HG02973 (cell line): ENCODE results near the gene BBS5.
"Not testable (repeated sequence)": the region's sequence is repeated elsewhere in the genome, so short reads cannot be mapped to it uniquely, and the experiment has no call there.

Experiments
- ATAC-seq: cut with Tn5 transposase; IDR thresholded peaks from one replicate; pipeline ENCODE4 v1.9.1; 2021; ENCODE audit warnings: moderate library complexity; ENCODE audit not compliant: unreplicated experiment

BBS5 gene

DNA sequence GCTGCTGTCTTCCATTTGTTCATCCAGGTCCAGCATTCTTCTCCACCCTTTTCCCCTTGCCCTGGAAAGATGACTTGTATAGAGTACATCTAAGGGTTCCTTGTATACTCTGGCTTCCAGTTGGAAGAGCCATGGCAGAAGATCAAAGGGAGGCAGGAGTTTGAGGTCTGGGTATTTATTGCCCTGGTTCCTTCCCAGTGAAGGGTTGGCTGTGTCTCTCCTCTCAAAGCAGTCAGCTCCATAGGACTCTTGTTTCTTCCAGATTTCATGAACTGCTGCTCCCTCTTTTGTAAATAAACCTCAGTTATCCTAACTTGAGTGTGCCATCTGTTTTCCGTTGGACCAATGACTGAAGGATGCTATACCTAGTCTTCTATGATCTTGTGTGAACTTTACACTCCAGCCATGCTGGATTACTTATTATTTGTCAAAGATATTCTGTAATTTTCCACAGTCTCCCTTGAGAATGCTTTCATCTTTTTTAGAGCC lies 6.4 kb downstream of the BBS5 start:
- no peak for ATAC-seq

DNA sequence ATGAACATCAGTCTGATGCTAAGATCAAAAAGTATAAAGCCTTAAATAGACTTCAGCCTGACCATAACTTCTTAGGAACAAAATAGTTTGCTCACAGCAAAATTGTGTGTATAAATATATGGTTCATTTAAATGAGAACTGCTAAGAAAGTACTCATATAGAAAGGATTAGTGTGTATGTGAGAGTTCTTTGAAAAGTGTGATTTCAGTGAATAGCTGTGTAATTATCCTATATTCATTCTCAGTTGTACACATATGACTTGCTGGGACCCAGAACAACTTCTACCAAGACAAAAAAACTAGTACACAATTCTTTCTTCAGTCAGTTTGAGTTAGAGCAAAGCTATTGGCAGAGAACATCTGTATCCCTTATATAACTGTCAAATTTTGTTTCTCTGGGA lies 7.2 kb downstream of the BBS5 start:
- ATAC-seq = no peak

DNA sequence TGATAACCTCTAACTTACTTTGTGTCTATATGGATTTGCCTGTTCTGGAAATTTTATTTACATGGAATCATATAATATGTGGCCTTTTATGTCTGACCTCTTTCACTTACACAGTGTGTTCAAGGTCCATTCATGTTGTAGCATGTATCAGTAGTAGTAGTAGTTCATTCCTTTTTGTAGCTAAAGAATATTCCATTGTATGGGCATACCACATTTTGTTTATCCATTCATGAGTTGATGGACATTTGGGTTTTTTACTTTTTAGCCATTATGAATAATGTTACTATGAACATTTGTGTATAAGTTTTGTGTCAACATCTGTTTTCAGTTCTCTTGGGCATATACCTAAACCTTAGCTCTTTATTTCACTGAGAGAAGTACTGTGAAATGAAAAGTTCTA lies 11.5 kb downstream of the BBS5 start:
- ATAC-seq = no peak

DNA sequence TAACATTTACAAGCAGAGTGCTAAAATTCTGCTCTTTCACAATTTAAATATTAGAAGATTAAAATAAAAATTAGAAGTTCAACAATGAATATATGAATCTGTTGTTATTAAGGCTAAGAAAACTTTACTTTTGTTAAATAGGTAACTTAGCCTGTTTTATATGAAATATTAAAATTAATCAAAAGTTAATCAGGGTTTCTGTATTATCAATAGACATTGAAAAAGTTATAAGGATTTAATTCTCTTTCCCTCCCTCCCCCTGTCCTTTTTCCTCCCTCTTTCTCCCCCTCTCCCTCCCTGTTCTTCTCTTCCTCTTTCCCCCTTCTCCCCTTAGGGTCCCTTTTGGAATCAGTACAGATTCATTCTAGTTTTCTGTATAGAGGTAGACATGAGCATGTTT lies 12.1 kb downstream of the BBS5 start:
- ATAC-seq = no peak

DNA sequence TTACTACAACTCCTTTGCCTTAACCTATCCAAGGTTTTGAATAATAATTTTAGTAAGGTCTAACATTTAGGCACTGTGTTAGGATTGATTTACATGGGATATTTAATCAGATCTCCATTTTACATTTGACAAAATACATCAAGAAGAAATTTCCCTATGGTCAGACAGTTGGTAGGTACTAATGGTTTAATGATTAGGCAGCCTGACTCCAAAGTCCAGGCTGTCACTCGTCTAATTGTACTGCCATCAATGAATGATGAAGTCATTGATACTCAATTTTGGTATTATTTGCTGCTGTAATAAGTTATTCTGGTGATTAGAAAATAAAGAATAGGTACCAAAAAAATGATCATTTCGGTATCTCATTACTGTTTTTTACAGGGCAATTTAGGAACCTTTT lies 14.1 kb downstream of the BBS5 start:
- ATAC-seq = no peak

DNA sequence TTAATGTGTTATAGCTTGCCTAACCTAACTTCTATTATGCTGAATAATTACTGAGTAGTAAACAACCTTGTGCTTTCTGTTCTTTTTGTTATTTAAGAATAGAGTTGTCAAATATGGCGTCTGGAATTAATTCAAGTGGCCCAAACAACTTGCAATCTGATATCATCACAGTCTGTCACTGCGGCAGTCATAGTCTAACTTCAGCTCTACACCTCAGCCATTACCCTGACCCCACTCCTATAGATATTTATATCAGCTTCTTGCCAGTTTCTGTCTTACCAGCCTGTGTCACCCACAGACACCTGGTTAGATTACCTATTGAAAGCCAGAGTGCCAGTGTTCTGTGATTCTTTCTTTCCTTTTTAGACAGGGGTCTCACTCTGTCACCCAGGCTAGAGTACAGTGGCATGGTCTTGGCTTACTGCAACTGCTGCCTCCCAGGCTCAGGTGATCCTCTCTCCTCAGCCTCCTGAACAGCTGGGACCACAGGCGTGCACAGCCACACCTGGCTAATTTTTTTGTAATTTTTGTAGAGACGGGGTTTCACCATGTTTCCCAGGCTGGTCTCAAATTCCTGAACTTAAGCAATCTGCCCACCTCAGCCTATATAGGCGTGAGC lies 16.1 kb downstream of the BBS5 start:
- no peak for ATAC-seq

DNA sequence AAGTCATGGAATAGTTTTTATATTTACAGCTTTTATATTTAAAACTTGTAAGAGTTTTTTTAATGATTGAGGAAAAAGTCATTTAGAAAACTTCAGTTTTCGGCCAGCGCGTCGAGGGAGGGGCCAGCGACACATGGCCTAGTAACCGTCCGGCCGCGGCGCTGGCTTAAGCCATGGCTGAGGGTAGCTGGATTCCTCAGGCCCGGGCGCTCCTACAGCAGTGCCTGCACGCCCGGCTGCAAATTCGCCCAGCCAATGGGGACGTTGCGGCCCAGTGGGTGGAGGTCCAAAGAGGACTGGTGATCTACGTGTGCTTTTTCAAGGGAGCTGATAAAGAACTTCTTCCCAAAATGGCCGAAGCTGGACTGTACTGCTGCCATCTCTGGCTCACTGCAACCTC lies 25.4 kb downstream of the BBS5 start:
- ATAC-seq = no peak

DNA sequence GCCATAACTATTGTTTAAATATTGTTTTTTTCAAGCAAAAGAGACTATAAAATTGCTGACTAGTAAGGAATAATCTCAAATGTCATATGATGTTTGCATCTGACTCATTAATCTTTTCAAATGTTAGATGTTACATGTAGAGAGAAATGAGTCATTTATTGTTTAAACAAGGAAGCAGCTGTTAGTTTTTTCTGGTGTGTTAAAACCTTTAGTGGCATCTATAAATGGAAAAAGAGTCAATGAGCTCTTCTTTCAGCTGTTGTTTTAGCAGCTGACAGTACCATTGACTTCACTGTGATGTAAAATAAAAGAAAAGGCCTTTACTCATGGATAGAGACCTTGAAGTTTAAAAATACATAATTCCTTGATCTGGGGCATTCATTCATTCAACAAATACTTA lies 28.4 kb downstream of the BBS5 start:
- no peak for ATAC-seq

DNA sequence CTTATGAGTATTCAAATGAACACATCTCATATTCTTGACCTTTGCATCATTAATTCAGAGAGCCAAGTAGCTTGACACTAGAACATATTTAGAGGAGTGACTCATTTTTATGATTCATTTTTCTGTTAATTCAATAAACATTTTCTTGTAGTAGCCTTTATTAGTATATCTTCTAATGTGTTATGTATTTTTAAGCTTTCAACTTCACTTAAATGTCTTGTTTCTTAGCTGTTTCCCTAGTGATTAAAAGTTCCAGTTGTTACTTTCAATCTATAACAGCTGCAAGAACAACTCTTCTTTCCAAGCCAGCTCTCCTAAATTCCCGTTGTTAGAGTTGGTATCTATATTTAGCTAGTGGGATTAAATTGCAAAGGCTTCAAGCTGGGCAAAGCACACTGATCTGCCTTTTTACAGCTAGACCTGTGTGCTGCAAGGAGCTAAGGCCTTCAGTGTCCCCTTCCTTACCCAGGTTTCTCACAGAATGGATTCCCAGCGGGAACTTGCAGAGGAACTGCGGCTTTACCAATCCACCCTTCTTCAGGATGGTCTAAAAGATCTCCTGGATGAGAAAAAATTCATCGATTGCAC lies 30.1 kb downstream of the BBS5 start, which contains the start of gene KLHL41:
TSS of gene KLHL41 (plus strand) at position 405 of the 588 bp plus-strand sequence. CDS start at position 482, 77 bp downstream.
- no peak for ATAC-seq

DNA sequence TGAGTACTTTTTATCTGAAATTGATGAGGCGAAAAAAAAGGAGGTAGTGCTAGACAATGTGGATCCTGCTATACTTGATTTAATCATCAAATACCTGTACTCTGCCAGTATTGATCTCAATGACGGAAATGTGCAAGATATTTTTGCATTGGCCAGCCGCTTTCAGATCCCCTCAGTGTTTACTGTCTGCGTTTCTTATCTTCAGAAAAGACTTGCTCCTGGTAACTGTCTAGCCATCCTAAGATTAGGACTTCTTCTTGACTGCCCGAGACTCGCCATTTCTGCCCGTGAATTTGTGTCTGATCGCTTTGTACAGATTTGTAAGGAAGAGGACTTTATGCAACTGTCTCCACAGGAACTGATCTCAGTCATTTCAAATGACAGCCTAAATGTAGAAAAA lies 30.7 kb downstream of the BBS5 start:
- ATAC-seq = no peak

DNA sequence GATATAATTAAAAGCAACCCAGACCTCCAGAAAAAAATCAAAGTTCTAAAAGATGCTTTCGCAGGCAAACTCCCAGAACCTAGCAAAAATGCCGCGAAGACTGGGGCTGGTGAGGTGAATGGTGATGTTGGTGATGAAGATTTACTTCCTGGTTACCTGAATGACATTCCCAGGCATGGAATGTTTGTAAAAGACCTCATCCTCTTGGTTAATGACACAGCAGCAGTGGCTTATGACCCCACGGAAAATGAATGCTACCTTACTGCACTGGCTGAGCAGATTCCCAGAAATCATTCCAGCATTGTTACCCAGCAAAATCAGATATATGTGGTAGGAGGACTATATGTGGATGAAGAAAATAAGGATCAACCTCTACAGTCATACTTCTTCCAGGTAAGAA lies 31.2 kb downstream of the BBS5 start:
- ATAC-seq = no peak

DNA sequence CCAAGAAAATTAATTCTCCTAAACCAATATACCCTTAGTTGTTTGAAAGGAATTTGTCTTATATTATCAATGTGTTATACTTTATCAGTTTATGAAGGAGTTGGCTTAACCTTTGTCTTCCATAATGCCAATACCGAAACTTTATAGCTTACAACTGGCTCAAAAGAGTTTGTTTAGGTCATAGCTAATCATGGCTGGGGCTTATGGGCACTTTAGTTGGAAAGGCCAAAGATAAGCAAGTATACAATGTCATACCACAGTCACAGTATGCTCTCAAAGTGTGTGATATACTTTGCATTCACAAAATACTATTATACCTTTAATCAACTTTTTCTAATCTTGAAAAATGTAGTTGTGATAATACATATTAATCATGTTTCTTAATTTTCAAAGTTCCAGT lies 32.5 kb downstream of the BBS5 start:
- no peak for ATAC-seq

DNA sequence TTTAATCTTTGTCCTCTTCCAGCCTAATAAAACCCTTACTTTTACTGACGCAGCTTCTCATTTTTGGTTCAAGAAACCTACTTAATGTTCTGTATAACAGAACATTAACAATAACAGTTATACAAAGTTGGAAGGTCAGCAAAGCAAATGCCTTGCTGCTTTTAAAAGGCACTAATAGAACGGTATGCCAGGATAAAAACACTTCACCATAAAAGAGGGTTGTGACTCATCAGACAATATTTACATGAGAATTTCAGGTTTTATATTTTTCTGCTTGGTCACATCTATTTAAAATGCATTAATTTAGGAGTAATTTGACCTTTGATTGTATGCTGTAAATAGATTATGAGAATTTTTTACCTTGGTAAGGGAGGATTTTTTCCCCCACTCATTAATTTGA lies 33.2 kb downstream of the BBS5 start:
- ATAC-seq = no peak

DNA sequence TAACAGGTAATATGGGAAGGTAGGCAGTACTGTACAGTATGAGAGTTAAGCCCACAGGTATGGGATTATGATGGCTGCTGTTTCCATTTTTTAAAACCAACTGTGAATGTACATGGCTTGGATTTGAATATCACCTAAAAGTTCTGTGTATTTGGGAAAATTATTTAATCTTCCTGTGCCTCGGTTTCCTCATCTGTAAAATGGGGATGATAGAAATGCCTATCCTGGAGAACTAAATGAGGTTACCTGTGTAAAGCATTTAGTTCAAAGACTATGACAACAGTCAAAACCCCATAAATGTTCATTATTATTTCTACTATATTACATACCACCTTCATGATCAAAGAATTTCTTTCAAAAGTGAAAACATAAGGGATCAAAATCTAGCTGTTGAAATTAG lies 33.8 kb downstream of the BBS5 start:
- no peak for ATAC-seq

DNA sequence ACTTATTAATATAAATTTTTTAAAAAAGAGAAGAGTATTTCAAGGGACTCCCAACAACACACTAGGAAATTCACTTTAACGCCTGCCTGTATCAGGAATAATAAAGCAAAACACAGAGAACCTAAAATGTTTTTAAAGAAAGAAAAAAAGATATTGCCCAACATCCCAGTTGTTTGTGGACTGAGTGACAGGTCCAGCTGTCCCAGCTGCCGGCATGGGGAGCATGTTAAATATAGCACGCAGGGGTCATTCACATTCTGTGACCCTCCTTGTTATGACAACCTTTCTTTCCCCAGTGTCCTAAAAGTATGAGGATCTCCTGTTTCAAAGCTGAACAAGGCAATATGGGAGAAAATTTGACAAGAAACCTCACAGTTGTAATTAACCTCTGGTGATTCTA lies 34.6 kb downstream of the BBS5 start:
- no peak for ATAC-seq

DNA sequence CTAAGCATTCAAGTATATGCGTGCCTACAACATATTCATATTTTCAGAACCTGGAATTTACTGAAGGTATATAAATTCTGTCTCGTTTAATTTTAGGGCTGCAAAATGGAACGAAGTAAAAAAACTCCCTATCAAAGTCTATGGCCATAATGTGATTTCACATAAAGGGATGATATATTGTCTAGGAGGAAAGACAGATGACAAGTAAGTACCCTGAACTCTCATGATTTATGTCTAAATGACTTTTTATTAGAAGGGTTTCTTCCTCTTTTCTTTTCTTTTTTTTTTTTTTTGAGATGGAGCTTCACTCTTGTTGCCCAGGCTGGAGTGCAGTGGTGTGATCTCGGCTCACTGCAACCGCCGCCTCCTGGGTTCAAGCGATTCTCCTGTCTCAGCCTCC lies 35.5 kb downstream of the BBS5 start:
- ATAC-seq = not testable (repeated sequence)

DNA sequence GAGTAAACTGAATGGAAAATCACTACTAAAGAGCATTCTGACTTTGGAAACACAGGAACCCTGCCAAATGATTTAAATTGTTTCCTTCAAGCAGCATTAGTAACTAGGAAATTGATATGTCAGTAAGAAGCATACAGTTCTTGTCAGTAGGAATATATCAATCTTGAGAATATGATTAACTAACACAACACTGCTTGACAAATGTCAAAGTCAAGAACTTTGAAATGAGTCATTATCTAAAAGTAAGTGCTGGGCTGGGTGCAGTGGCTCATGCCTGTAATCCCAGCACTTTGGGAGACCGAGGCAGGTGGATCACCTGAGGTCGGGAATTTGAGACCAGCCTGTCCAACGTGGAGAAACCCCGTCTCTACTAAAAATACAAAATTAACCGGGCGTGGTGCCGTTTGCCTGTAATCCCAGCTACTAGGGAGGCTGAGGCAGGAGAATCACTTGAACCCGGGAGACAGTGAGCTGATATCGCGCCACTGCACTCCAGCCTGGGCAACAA lies 37.2 kb downstream of the BBS5 start:
- ATAC-seq = not testable (repeated sequence)

DNA sequence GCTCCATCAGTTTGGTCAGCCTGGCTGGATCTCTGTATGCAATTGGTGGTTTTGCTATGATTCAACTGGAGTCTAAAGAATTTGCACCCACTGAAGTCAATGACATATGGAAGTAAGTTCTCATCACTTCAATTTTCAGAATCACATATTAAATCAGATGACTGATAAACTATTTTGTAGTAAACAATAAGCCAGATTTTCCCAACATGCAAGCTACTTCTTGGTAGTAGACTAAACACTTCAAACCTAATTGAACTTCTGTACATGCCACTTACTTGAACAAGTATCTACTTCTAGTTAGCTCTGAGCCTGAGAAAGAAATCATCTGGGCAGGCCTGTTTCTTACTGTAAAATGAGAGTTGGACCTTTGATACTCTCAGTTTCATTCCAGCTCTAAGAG lies 41.6 kb downstream of the BBS5 start:
- ATAC-seq = no peak

DNA sequence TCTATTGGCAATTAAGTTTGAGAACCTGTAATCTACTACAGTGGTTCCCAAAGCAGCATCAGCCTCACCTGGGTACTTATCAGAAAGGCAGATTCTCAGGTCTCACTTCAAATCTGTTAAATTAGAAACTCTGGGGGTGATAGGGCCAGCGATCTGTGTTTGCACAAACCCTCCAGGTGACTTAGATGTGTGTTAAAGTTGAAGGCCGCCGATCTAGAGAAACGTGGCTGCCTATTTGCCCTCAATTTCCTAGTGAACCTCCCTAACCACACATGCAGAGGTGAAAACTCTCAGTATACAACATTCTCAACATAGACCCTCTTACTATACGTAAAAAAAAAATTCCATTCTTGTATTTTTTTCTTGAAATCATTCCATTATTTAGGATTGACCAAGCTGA lies 44.4 kb downstream of the BBS5 start:
- no peak for ATAC-seq

DNA sequence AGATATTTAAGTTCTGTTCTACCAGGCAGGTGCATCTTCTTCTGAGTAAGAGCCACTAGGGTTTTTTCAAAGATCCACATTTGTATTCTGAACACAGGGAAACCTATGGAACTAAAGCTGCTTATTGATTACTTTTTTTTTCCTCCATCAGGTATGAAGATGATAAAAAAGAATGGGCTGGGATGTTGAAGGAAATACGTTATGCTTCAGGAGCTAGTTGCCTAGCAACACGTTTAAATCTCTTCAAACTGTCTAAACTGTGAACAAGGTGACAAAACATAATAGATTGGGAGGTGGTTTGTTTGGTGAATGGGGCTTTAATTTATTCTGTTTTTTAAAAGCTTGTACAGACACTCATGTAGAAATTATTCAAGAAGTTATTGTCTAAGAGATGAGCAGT lies 46.1 kb downstream of the BBS5 start:
- no peak for ATAC-seq

DNA sequence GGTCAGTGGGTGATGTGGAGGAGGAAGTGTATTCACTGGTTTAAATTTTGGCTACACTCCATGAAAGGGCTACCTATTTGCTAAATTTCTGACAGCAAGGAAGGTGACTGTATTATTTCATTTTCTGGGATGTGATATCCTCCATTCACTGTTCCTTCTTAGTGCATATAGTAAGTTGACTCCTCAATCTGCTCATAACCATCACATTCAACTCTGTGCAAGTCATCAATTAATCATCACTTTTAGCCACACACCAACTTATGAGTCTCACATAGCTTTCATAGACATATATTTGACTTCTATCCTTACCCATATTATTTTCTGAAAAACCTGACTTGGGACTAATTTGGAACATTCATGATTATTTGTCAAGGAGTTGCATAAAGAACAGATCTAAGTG lies 47.2 kb downstream of the BBS5 start:
- ATAC-seq = no peak

DNA sequence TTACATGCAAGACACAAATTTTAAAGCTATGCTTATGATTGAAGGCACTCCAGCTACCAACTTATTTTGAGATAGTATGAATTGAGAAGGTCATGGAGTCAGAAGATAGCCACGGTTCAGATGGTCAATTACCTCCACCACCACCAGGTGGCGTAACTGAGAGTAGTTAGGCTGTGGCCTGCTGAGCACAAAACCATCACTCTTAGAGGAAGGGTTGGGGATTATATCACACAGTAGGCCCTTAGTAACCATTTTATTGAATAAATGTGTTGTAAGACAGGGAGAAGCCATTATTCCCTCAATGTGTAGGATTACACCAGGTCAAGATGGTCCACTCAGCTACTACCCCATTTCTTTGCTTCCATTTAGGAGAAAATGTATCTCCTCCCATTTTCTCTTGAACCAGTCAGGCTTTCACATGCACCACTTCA lies 49.0 kb downstream of the BBS5 start:
- ATAC-seq = peak; percentile 81

DNA sequence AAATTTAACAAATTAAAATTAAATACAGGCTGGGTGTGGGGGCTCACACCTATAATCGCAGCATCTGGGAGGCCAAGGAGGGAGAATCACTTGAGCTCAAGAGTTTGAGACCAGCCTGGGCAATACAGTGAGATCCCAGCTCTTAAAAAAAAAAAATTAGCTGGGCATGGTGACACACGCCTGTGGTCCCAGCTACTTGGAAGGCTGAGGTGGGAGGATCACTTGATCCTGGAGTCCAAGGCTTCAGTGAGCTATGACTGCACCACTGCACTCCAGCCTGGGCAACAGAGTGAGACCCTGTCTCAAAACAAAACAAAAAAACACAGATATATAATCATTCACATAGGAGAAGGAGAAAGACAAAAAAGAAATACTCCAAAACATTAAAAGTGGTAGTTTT lies 60.2 kb downstream of the BBS5 start:
- not testable (repeated sequence) for ATAC-seq
